Adrenal gland (tissue), 12 donors: ENCODE measurements around the gene TMEM145. TPM values are rescaled to one million over a fixed set of nuclear protein-coding genes. Genes with fewer than 3 reads are reported as not detected.

Source experiments
- DNase-seq, 7 donors: peaks; one replicate each; pipeline ENCODE4 v3.0.0-alpha.2; 2019 to 2020
- H3K27ac ChIP-seq, 5 donors: fragments of 200-600 bp; sonication (generic) in 4 of 5; 1 replicate in 3 of 5; 2 replicates in 2 of 5; pipeline versions ENCODE4 v1.5.1 to v1.8.0; 2016 to 2020; ENCODE audit warnings: mild to moderate bottlenecking in 1 of 5
- H3K27me3 ChIP-seq: fragments of 200-600 bp; 2 replicates; pipeline ENCODE4 v1.8.0; 2021
- H3K36me3 ChIP-seq, 2 donors: fragments of 200-600 bp; replicated peaks in 1 of 2; 1 replicate in 1 of 2; 2 replicates in 1 of 2; pipeline versions ENCODE4 v1.5.1 to v1.8.0; 2018 to 2022
- H3K4me1 ChIP-seq, 2 donors: fragments of 200-600 bp; replicated peaks in 1 of 2; 1 replicate in 1 of 2; 2 replicates in 1 of 2; pipeline versions ENCODE4 v1.5.1 to v1.8.0; 2018 to 2021
- H3K4me3 ChIP-seq, 4 donors: fragments of 200-600 bp; sonication (generic) in 3 of 4; one replicate each; pipeline ENCODE4 v1.5.1; 2016 to 2018
- H3K9me3 ChIP-seq, 3 donors: fragments of 200-600 bp; sonication (generic) in 1 of 3; replicated peaks in 1 of 3; 1 replicate in 2 of 3; 2 replicates in 1 of 3; pipeline versions ENCODE4 v1.5.1 to v1.8.0; 2016 to 2021
- POLR2A ChIP-seq, 2 donors: fragments of 450-650 bp; IDR thresholded peaks; one replicate each; pipeline ENCODE4 v1.6.1; 2017; ENCODE audit warnings: antibody characterized with exemption in 2 of 2, mild to moderate bottlenecking in 2 of 2, moderate library complexity in 1 of 2
- WGBS, 4 donors: extraction: QIAGEN DNeasy Blood & Tissue Kit in 2 of 4; methylation state at CpG; one replicate each; pipeline versions ENCODE4 v1.1.5 to v1.1.7; 2013 to 2017; 5-methylcytosine and 5-hydroxymethylcytosine counted together
- intact Hi-C, 2 donors: fragments of 100-400 bp; cut with DNase I; formaldehyde crosslinking; loops; one replicate each; pipeline versions ENCODE4 v1.14.1 to v1.15.0; 2022 to 2023
- polyA plus RNA-seq, 3 donors: library from polyadenylated mRNA; stranded (reverse); fragments of 200-250 nt in 2 of 3; fragments of 350-450 nt in 1 of 3; fragmentation: Illumina TruSeq in 1 of 3; extraction: RNeasy Lipid Tissue Mini Kit (QIAGEN cat#74804) in 1 of 3; gene quantifications; one replicate each; pipeline ENCODE4 v1.2.3, GENCODE V29; 2013 to 2014
- total RNA-seq, 9 donors: library from RNA; depleted of rRNA in 4 of 9; stranded (reverse); fragments of >200 nt in 4 of 9; fragments of 120-200 nt in 1 of 9; fragmentation: NEBNext Ultra II Directional in 1 of 9; extraction: Animal tissue kit (Norgen Biotek cat#: 25700) in 1 of 9; gene quantifications; one replicate each; pipeline versions ENCODE4 v1.1.0 to v1.2.4, GENCODE V29; 2013 to 2023
- TF ChIP-seq, protein P1 (sequence below), 6 experiments: fragments of 450-650 bp in 4 of 6; fragments of 200-600 bp in 2 of 6; sonication (generic) in 1 of 6; IDR thresholded peaks; 1 replicate in 5 of 6; 2 replicates in 1 of 6; pipeline versions ENCODE4 v1.5.1 to v1.8.0; 2016 to 2021; ENCODE audit warnings: antibody characterized with exemption in 6 of 6, mild to moderate bottlenecking in 2 of 6, moderate library complexity in 1 of 6
- donor health status: healthy with polysubstance abuse.
- donor health status: Bipolar disorder and iron deficiency.
- donor health status: DM: yes; HTN: yes; CAD: no.
- donor health status: DM: no; HTN: no; CAD: no.
- donor health status: DM: no; HTN: no; CAD: no.
- donor health status: DM: yes; HTN: yes; CAD: no.

The TMEM145 gene
- total and polyA plus RNA-seq, 12 donors, result 0.94 to 31.7 (median 4.5) TPM; not detected in 3

- Histone ChIP-seq H3K27ac (no peak overlapping the region), H3K4me3 (no peak overlapping the region), H3K36me3 (peaks cover 0 to 49% of the 10 kb centered on the region in 2 donors), H3K4me1 (no peaks in the 10 kb centered on the region), H3K9me3 (no peaks in the 10 kb centered on the region), H3K27me3 (no peaks in the 10 kb centered on the region)
- WGBS, 4 donors, result 53 to 73% (median 67%) methylated on average over 5 of the region's 5 CpGs
- intact Hi-C loops, result no loop called here
- no peak for TF ChIP-seq POLR2A (IDR thresholded peaks at IDR 0.05)
- TF ChIP-seq, protein P1, sequence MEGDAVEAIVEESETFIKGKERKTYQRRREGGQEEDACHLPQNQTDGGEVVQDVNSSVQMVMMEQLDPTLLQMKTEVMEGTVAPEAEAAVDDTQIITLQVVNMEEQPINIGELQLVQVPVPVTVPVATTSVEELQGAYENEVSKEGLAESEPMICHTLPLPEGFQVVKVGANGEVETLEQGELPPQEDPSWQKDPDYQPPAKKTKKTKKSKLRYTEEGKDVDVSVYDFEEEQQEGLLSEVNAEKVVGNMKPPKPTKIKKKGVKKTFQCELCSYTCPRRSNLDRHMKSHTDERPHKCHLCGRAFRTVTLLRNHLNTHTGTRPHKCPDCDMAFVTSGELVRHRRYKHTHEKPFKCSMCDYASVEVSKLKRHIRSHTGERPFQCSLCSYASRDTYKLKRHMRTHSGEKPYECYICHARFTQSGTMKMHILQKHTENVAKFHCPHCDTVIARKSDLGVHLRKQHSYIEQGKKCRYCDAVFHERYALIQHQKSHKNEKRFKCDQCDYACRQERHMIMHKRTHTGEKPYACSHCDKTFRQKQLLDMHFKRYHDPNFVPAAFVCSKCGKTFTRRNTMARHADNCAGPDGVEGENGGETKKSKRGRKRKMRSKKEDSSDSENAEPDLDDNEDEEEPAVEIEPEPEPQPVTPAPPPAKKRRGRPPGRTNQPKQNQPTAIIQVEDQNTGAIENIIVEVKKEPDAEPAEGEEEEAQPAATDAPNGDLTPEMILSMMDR (IDR thresholded peaks at IDR 0.05), result no peak
- peak in 1 of 7 donors; percentile 22 for DNase-seq
These were observed 17.8 kb upstream of the TMEM145 start for GRCh38 chr19:42295342-42295741.

DNA sequence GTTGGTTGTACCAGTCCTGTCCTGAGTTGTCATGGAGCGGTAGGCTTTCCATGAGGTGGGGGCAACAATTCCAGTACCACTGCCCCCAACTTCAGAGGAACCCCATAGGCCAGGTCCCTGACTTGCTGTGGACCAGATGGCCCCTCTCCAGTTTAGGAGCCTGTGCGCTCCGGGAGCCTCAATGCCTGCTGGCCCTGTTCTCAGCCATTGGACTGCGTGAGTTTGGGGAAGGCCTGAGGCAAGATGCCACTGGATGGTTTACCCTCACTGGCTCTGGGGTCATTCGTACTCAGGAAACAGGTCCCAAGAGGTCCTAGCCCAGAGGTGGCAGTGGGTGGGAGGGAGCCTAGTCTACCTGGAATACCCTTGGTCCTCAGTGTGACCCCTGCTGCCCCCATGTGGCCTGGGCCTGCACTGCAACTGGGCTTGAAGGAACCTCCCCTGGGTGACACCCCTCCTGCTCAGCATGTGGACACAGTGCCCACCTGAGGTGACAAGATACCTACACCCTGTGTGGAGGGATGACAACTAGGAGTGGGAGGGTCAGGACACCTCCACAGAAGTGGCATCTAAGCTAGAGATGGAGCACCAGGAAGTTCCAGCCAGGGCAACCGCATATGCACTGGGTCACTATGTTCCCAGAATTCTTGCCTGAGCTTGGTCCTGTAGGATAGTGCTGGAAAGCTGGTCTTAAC lies 17.1 kb upstream of the TMEM145 start:
- peaks cover 0 to 43% of the 10 kb centered on the region in 2 donors for H3K36me3 ChIP-seq
- 78 to 100% (median 80%) methylated on average over 1 to 6 of the region's 6 CpGs; no CpG with 5 or more reads in 1 of the 4 donors for WGBS, 4 donors
- no peak for TF ChIP-seq POLR2A (IDR thresholded peaks at IDR 0.05)
- TF ChIP-seq, protein P1 (IDR thresholded peaks at IDR 0.05), result peak; percentile 85 to 91 (median 89)
- DNase-seq, result peak; percentile 81 to 96 (median 87)
- H3K27me3 ChIP-seq, result no peaks in the 10 kb centered on the region
- H3K27ac ChIP-seq, result no peak overlapping the region
- no peaks in the 10 kb centered on the region for H3K4me1 ChIP-seq
- no peak overlapping the region for H3K4me3 ChIP-seq
- intact Hi-C loops, result no loop called here
- H3K9me3 ChIP-seq, result no peaks in the 10 kb centered on the region

DNA sequence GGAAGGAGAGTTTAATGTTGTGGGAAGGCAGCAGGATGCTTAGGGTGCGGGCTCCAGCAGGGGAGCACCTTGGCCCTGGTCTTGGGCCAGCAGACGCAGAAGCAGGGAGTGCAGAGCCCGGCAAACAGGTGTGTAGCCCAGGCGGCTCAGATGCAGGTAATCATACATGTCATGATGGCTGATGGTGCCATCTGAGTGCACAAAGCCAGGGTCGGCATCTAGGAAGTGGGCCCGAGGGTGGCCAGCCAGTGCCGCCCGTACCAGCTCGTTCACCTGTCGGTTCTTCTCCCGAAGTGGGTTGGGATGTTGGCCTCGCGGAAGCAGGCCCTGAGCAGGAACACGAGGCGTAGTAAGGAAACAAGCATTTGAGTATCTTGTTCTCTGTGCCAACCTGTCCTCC lies 16.1 kb upstream of the TMEM145 start:
- no peak overlapping the region for H3K4me3 ChIP-seq
- H3K27me3 ChIP-seq, result no peaks in the 10 kb centered on the region
- DNase-seq, result peak in 1 of 7 donors; percentile 54
- H3K36me3 ChIP-seq, result peaks cover 0 to 32% of the 10 kb centered on the region in 2 donors
- no peaks in the 10 kb centered on the region for H3K9me3 ChIP-seq
- peaks cover 5 to 7% of the 10 kb centered on the region in 2 donors for H3K4me1 ChIP-seq
- no peak for TF ChIP-seq POLR2A (IDR thresholded peaks at IDR 0.05)
- TF ChIP-seq, protein P1 (IDR thresholded peaks at IDR 0.05), result no peak
- no peak overlapping the region for H3K27ac ChIP-seq
- WGBS, 4 donors, result 89 to 94% (median 90%) methylated on average over 14 to 15 of the region's 15 CpGs
- intact Hi-C loops, result no loop called here

GRCh38 chr19:42301646-42302203 lies 11.4 kb upstream of the TMEM145 start, which contains the start of gene PRR19:
TSS of gene PRR19 (plus strand) at chr19:42302132. CDS start at chr19:42309585, 7,453 bp downstream.
- H3K27ac ChIP-seq, result peak within 1 kb of the TSS in 3 of 5 donors; percentile 27 to 73 (median 71)
- intact Hi-C loops, result no loop called here
- WGBS, 4 donors, result 6 to 18% (median 9%) methylated on average over 10 to 21 of the region's 21 CpGs
- peak in 1 of 7 donors; percentile 42 for DNase-seq
- H3K27me3 ChIP-seq, result no peaks in the 10 kb centered on the region
- H3K36me3 ChIP-seq, result no peaks in the 10 kb centered on the region
- H3K4me1 ChIP-seq, result peaks cover 6 to 13% of the 10 kb centered on the region in 2 donors
- H3K4me3 ChIP-seq, result peak within 1 kb of the TSS; percentile 8 to 67 (median 33)
- TF ChIP-seq, protein P1 (IDR thresholded peaks at IDR 0.05), result no peak
- no peak for TF ChIP-seq POLR2A (IDR thresholded peaks at IDR 0.05)
- H3K9me3 ChIP-seq, result no peaks in the 10 kb centered on the region
